WTC11 (cell line): ENCODE data around the gene DGLUCY. TPM values are rescaled to one million over a fixed set of nuclear protein-coding genes. Genes with fewer than 3 reads are reported as not detected.

Experiments
- ATAC-seq: fragments of 200-7000 bp; cut with Tn5 transposase; 2 replicates; pipeline ENCODE4 v1.10.0; 2021; ENCODE audit warnings: mild to moderate bottlenecking, moderate library complexity
- CTCF ChIA-PET: fragments of 300-600 bp; sonication (Branson Sonifier 250); formaldehyde crosslinking; loops from one replicate; lab custom pipeline; 2021; ENCODE audit warnings: antibody characterized with exemption; lab: Charles Lee
- POLR2A ChIA-PET: fragments of 350-600 bp; sonication (Branson Sonifier 250); formaldehyde crosslinking; loops from one replicate; lab custom pipeline; 2021; ENCODE audit warnings: antibody characterized with exemption; lab: Charles Lee
- DNase-seq: peaks from one replicate; pipeline ENCODE4 v3.0.0; 2021; ENCODE audit warnings: low spot score
- H3K27ac Mint-ChIP-seq: 2 replicates; pipeline ENCODE4 v1.8.0; 2021; ENCODE audit warnings: mixed read lengths
- H3K27me3 Mint-ChIP-seq: 2 replicates; pipeline ENCODE4 v1.8.0; 2021; ENCODE audit warnings: low read depth, mild to moderate bottlenecking, moderate library complexity, mixed read lengths
- H3K36me3 Mint-ChIP-seq: 2 replicates; pipeline ENCODE4 v1.8.0; 2021; ENCODE audit warnings: mixed read lengths
- H3K4me1 Mint-ChIP-seq: 2 replicates; pipeline ENCODE4 v1.8.0; 2022; ENCODE audit warnings: mixed read lengths
- H3K4me3 Mint-ChIP-seq: 2 replicates; pipeline ENCODE4 v1.8.0; 2021; ENCODE audit warnings: mild to moderate bottlenecking, moderate library complexity, mixed read lengths
- H3K9me3 Mint-ChIP-seq: 2 replicates; pipeline ENCODE4 v1.8.0; 2021; ENCODE audit warnings: mixed read lengths
- ERG ChIP-seq: fragments of 250-450 bp; sonication (Bioruptor Pico); IDR thresholded peaks from 2 replicates; pipeline ENCODE4 v1.8.0; 2021; ENCODE audit warnings: mild to moderate bottlenecking
- FOXK1 ChIP-seq: sonication (generic); formaldehyde crosslinking; IDR thresholded peaks from 2 replicates; pipeline ENCODE4 v1.8.0; 2022; ENCODE audit warnings: mild to moderate bottlenecking, moderate library complexity, missing genetic modification reagents
- GABPB1 ChIP-seq: sonication (generic); formaldehyde crosslinking; IDR thresholded peaks from 2 replicates; pipeline ENCODE4 v1.8.1; 2023; ENCODE audit warnings: mild to moderate bottlenecking, missing genetic modification reagents
- JUN ChIP-seq: sonication (generic); formaldehyde crosslinking; IDR thresholded peaks from 2 replicates; pipeline ENCODE4 v1.8.0; 2023; ENCODE audit warnings: mild to moderate bottlenecking, missing genetic modification reagents
- NFATC4 ChIP-seq: fragments of 250-450 bp; sonication (Bioruptor Pico); IDR thresholded peaks from 2 replicates; pipeline ENCODE4 v1.9.0; 2021; ENCODE audit warnings: mild to moderate bottlenecking
- OVOL2 ChIP-seq: fragments of 250-450 bp; sonication (Bioruptor Pico); IDR thresholded peaks from 2 replicates; pipeline ENCODE4 v1.9.0; 2021; ENCODE audit warnings: mild to moderate bottlenecking, borderline replicate concordance
- SOX15 ChIP-seq: fragments of 250-450 bp; sonication (Bioruptor Pico); IDR thresholded peaks from 2 replicates; pipeline ENCODE4 v1.9.0; 2021; ENCODE audit warnings: mild to moderate bottlenecking
- TEAD1 ChIP-seq: sonication (generic); formaldehyde crosslinking; IDR thresholded peaks from 2 replicates; pipeline ENCODE4 v1.8.0; 2022; ENCODE audit warnings: mild to moderate bottlenecking, missing genetic modification reagents
- USF2 ChIP-seq: sonication (generic); formaldehyde crosslinking; IDR thresholded peaks from 2 replicates; pipeline ENCODE4 v1.8.1; 2023; ENCODE audit warnings: mild to moderate bottlenecking, missing genetic modification reagents, moderate library complexity
- ZBTB43 ChIP-seq: sonication (generic); formaldehyde crosslinking; IDR thresholded peaks from 2 replicates; pipeline ENCODE4 v1.8.1; 2023; ENCODE audit warnings: mild to moderate bottlenecking, missing genetic modification reagents
- ZNF317 ChIP-seq: sonication (generic); formaldehyde crosslinking; IDR thresholded peaks from 2 replicates; pipeline ENCODE4 v1.8.1; 2023; ENCODE audit warnings: low read depth, mild to moderate bottlenecking, moderate library complexity, missing genetic modification reagents, borderline replicate concordance
- ZNF512 ChIP-seq: sonication (generic); formaldehyde crosslinking; IDR thresholded peaks from 2 replicates; pipeline ENCODE4 v1.8.1; 2022; ENCODE audit warnings: missing genetic modification reagents, borderline replicate concordance
- total RNA-seq: library from RNA; stranded (reverse); gene quantifications from 3 replicates; pipeline ENCODE4 v1.2.3, GENCODE V29; 2021
- TF ChIP-seq, protein P1 (sequence below): sonication (generic); formaldehyde crosslinking; IDR thresholded peaks from 2 replicates; pipeline ENCODE4 v1.8.0; 2022; ENCODE audit warnings: mild to moderate bottlenecking, missing genetic modification reagents
- TF ChIP-seq, protein P2 (sequence below): sonication (generic); formaldehyde crosslinking; IDR thresholded peaks from 2 replicates; pipeline ENCODE4 v1.8.1; 2022; ENCODE audit warnings: low read depth, mild to moderate bottlenecking, moderate library complexity, missing genetic modification reagents, borderline replicate concordance
- TF ChIP-seq, protein P3 (sequence below): fragments of 200-600 bp; IDR thresholded peaks from 2 replicates; pipeline ENCODE4 v1.8.0; 2022; ENCODE audit warnings: antibody characterized with exemption
- TF ChIP-seq, protein P4 (sequence below): sonication (generic); formaldehyde crosslinking; conservative IDR thresholded peaks from 2 replicates; pipeline ENCODE4 v1.8.1; 2023; ENCODE audit warnings: mild to moderate bottlenecking, low read depth, missing genetic modification reagents, moderate library complexity

The DGLUCY gene
- total RNA-seq, 1 experiment from 2014 or later, result 35.4 TPM

DNA sequence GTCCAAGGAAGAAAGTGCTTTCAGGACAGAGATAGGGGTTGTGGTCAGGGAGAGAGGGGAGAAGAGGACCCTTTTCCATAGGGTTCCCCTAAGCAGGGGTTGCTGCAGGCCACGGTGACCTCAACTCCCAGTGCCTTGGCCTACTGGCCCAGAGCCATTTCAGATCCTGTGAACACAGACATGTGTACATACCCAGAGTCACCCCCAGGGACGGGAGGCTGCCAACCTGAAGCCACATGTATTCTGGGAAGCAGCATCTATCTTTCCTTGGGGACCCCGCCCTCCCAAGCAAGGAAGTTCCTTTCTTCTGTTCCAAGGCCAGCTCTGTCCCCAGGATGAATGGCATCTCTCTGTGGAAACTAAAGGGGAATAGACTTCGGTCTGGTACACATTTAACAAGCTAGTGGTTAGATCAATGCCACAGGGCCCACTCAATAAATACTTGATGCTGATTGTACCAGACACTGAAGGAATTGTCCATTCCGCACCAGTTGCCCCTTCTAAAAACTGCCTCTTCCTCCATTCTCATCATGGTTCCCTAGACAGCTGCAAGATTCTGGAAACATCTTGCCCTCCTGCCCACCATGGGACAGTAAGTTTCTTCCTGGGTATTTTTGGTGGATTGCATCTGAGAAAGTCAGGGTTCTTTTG lies 25.2 kb upstream of the DGLUCY start:
- H3K9me3 Mint-ChIP-seq, result no peaks in the 10 kb centered on the region
- CTCF ChIA-PET, result no interaction called here

More for the DNA sequence above, 25.2 kb upstream of the DGLUCY start:
- H3K27me3 Mint-ChIP-seq, result no peaks in the 10 kb centered on the region
- no peaks in the 10 kb centered on the region for H3K4me1 Mint-ChIP-seq
- no peak for DNase-seq
- no peak overlapping the region for H3K27ac Mint-ChIP-seq
- POLR2A ChIA-PET, result no interaction called here
- H3K4me3 Mint-ChIP-seq, result no peak overlapping the region
- H3K36me3 Mint-ChIP-seq, result no peaks in the 10 kb centered on the region
- no peak for ATAC-seq
- TF ChIP-seq ZNF317 (CRISPR knock-in tag) (no peak), OVOL2 (CRISPR knock-in tag) (no peak), GABPB1 (CRISPR knock-in tag) (no peak), SOX15 (CRISPR knock-in tag) (no peak), ZNF512 (CRISPR knock-in tag) (no peak), TEAD1 (CRISPR knock-in tag) (no peak), FOXK1 (CRISPR knock-in tag) (no peak), NFATC4 (CRISPR knock-in tag) (no peak), JUN (CRISPR knock-in tag) (no peak), ERG (CRISPR knock-in tag) (no peak), ZBTB43 (CRISPR knock-in tag) (no peak), USF2 (CRISPR knock-in tag) (no peak)
- TF ChIP-seq, protein P1, sequence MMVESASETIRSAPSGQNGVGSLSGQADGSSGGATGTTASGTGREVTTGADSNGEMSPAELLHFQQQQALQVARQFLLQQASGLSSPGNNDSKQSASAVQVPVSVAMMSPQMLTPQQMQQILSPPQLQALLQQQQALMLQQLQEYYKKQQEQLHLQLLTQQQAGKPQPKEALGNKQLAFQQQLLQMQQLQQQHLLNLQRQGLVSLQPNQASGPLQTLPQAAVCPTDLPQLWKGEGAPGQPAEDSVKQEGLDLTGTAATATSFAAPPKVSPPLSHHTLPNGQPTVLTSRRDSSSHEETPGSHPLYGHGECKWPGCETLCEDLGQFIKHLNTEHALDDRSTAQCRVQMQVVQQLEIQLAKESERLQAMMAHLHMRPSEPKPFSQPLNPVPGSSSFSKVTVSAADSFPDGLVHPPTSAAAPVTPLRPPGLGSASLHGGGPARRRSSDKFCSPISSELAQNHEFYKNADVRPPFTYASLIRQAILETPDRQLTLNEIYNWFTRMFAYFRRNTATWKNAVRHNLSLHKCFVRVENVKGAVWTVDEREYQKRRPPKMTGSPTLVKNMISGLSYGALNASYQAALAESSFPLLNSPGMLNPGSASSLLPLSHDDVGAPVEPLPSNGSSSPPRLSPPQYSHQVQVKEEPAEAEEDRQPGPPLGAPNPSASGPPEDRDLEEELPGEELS, result no peak
- TF ChIP-seq, protein P2, sequence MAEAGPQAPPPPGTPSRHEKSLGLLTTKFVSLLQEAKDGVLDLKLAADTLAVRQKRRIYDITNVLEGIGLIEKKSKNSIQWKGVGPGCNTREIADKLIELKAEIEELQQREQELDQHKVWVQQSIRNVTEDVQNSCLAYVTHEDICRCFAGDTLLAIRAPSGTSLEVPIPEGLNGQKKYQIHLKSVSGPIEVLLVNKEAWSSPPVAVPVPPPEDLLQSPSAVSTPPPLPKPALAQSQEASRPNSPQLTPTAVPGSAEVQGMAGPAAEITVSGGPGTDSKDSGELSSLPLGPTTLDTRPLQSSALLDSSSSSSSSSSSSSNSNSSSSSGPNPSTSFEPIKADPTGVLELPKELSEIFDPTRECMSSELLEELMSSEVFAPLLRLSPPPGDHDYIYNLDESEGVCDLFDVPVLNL (CRISPR knock-in tag), result no peak
- TF ChIP-seq, protein P3, sequence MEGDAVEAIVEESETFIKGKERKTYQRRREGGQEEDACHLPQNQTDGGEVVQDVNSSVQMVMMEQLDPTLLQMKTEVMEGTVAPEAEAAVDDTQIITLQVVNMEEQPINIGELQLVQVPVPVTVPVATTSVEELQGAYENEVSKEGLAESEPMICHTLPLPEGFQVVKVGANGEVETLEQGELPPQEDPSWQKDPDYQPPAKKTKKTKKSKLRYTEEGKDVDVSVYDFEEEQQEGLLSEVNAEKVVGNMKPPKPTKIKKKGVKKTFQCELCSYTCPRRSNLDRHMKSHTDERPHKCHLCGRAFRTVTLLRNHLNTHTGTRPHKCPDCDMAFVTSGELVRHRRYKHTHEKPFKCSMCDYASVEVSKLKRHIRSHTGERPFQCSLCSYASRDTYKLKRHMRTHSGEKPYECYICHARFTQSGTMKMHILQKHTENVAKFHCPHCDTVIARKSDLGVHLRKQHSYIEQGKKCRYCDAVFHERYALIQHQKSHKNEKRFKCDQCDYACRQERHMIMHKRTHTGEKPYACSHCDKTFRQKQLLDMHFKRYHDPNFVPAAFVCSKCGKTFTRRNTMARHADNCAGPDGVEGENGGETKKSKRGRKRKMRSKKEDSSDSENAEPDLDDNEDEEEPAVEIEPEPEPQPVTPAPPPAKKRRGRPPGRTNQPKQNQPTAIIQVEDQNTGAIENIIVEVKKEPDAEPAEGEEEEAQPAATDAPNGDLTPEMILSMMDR, result no peak
- TF ChIP-seq, protein P4, sequence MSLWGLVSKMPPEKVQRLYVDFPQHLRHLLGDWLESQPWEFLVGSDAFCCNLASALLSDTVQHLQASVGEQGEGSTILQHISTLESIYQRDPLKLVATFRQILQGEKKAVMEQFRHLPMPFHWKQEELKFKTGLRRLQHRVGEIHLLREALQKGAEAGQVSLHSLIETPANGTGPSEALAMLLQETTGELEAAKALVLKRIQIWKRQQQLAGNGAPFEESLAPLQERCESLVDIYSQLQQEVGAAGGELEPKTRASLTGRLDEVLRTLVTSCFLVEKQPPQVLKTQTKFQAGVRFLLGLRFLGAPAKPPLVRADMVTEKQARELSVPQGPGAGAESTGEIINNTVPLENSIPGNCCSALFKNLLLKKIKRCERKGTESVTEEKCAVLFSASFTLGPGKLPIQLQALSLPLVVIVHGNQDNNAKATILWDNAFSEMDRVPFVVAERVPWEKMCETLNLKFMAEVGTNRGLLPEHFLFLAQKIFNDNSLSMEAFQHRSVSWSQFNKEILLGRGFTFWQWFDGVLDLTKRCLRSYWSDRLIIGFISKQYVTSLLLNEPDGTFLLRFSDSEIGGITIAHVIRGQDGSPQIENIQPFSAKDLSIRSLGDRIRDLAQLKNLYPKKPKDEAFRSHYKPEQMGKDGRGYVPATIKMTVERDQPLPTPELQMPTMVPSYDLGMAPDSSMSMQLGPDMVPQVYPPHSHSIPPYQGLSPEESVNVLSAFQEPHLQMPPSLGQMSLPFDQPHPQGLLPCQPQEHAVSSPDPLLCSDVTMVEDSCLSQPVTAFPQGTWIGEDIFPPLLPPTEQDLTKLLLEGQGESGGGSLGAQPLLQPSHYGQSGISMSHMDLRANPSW (CRISPR knock-in tag), result no peak
